Dedifferentiated amniotic fluid mesenchymal stem cell (primary cell): ENCODE measurements around the gene VIPR2.
"Not testable (repeated sequence)": the region's sequence is repeated elsewhere in the genome, so short reads cannot be mapped to it uniquely, and the experiment has no call there.

Source experiments
- DNase-seq: peaks from one replicate; pipeline ENCODE4 v3.0.0-alpha.2; 2016; ENCODE audit errors: extremely low spot score

Gene VIPR2

GRCh38 chr7:159144758-159145489, at the start of gene VIPR2:
TSS of gene VIPR2 (minus strand) at chr7:159144867. CDS start at chr7:159144771, 96 bp downstream.
- DNase-seq = no peak

- no peak for DNase-seq
These were observed 49.0 kb upstream of the VIPR2 start for GRCh38 chr7:159193543-159194090.

- no peak for DNase-seq
These were observed 48.2 kb upstream of the VIPR2 start for GRCh38 chr7:159192725-159193453.

GRCh38 chr7:159192013-159192412, 47.3 kb upstream of the VIPR2 start:
- DNase-seq = no peak

GRCh38 chr7:159191236-159191635, 46.6 kb upstream of the VIPR2 start:
- no peak for DNase-seq

- DNase-seq = no peak
These were observed 43.3 kb upstream of the VIPR2 start for GRCh38 chr7:159188011-159188410.

GRCh38 chr7:159179241-159179640, 34.6 kb upstream of the VIPR2 start:
- DNase-seq = no peak

GRCh38 chr7:159177284-159177953, 32.8 kb upstream of the VIPR2 start:
- DNase-seq = no peak

GRCh38 chr7:159175792-159176191, 31.1 kb upstream of the VIPR2 start:
- DNase-seq = no peak

- not testable (repeated sequence) for DNase-seq
These were observed 30.4 kb upstream of the VIPR2 start for GRCh38 chr7:159175100-159175499.

- DNase-seq = no peak
These were observed 27.7 kb upstream of the VIPR2 start for GRCh38 chr7:159172400-159172799.

GRCh38 chr7:159169391-159169790, 24.7 kb upstream of the VIPR2 start:
- DNase-seq = no peak

- no peak for DNase-seq
These were observed 22.5 kb upstream of the VIPR2 start for GRCh38 chr7:159167139-159167538.

- DNase-seq = no peak
These were observed 21.9 kb upstream of the VIPR2 start for GRCh38 chr7:159166530-159166929.

GRCh38 chr7:159165352-159165751, 20.7 kb upstream of the VIPR2 start:
- DNase-seq = no peak

GRCh38 chr7:159163703-159164301, 19.1 kb upstream of the VIPR2 start:
- not testable (repeated sequence) for DNase-seq

- DNase-seq = not testable (repeated sequence)
These were observed 17.5 kb upstream of the VIPR2 start for GRCh38 chr7:159162050-159162626.

GRCh38 chr7:159160450-159160849, 15.8 kb upstream of the VIPR2 start:
- DNase-seq = no peak

GRCh38 chr7:159159731-159160130, 15.1 kb upstream of the VIPR2 start:
- DNase-seq = no peak

- DNase-seq = no peak
These were observed 14.3 kb upstream of the VIPR2 start for GRCh38 chr7:159158888-159159405.

GRCh38 chr7:159158125-159158887, 13.6 kb upstream of the VIPR2 start:
- DNase-seq = no peak
